ENCODE measurements around the gene TTLL7. TPM values are rescaled to one million over a fixed set of nuclear protein-coding genes. Genes with fewer than 3 reads are reported as not detected.

Gene TTLL7
- total and polyA plus RNA-seq, 9 donors = 2.0 to 21.8 (median 2.8) TPM

DNA sequence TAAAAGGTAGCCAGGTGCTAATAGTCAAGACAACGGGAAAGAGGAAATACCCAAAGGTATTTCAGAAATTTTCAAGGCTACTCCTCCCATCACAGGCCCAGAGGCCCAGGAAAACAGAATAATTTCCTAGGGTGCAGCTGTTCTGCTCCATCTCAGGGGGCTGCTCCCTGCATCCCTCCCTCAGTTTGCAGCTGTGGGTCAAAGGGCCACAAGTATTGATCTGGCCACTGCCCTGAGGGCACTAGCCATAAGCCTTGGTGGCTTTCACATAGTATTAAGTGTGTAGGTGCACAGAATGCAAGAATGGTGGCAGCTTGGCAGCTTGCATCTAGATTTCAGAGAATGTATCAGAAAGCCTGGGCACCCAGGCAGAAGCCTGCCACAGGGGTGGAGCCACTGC, 179.5 kb downstream of the TTLL7 start:
- WGBS, 3 donors = 29 to 79% (median 60%) methylated on average over 1 of the region's 1 CpG
- intact Hi-C loops (cut with DNase I) = no loop called here
- TF ChIP-seq EP300 (IDR thresholded peaks at IDR 0.05) = no peak
- no peak for TF ChIP-seq POLR2A (IDR thresholded peaks at IDR 0.05)
- TF ChIP-seq CTCF (IDR thresholded peaks at IDR 0.05) = no peak

GRCh38 chr1:83818916-83819315, 180.0 kb downstream of the TTLL7 start:
- no peaks in the 10 kb centered on the region for H3K9me3 ChIP-seq
- no peaks in the 10 kb centered on the region for H3K36me3 ChIP-seq
- DNase-seq = no peak
- no peaks in the 10 kb centered on the region for H3K27me3 ChIP-seq
- no peak for TF ChIP-seq CTCF (IDR thresholded peaks at IDR 0.05)
- TF ChIP-seq POLR2A (IDR thresholded peaks at IDR 0.05) = no peak
- no peak for TF ChIP-seq EP300 (IDR thresholded peaks at IDR 0.05)
- H3K4me1 ChIP-seq (ENCODE audit: insufficient read depth) = no peaks in the 10 kb centered on the region
- no peak overlapping the region for H3K4me3 ChIP-seq
- WGBS, 3 donors = 83 to 87% (median 83%) methylated on average over 2 of the region's 2 CpGs
- H3K27ac ChIP-seq = no peak overlapping the region
- intact Hi-C loops (cut with DNase I) = no loop called here

More for the DNA sequence above, 179.5 kb downstream of the TTLL7 start:
- no peaks in the 10 kb centered on the region for H3K9me3 ChIP-seq
- no peak overlapping the region for H3K27ac ChIP-seq
- H3K4me1 ChIP-seq (ENCODE audit: insufficient read depth) = no peaks in the 10 kb centered on the region
- H3K4me3 ChIP-seq = no peak overlapping the region
- no peak for DNase-seq
- no peaks in the 10 kb centered on the region for H3K36me3 ChIP-seq
- no peaks in the 10 kb centered on the region for H3K27me3 ChIP-seq

DNA sequence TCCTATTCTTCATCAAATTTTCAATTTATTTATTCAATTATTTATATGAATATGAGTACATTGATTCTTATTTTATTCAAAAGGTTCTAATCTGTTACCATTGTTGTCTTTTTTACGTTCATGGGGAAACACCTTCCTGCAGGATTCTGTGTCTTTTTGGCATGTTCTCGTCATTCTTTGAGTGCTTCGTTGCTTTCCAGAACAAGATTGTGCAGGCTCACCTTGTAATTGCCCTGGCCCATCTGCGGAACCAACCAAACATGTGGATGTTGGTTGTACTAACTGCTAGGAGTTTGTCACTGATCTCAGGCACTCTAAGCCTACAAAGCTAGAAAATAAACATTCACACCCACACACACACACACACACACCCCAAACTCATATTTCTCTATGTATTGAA, 182.1 kb downstream of the TTLL7 start:
- 91 to 95% (median 91%) methylated on average over 4 of the region's 4 CpGs for WGBS, 3 donors
- no peaks in the 10 kb centered on the region for H3K27me3 ChIP-seq
- no peaks in the 10 kb centered on the region for H3K9me3 ChIP-seq
- intact Hi-C loops (cut with DNase I) = no loop called here
- H3K4me3 ChIP-seq = no peak overlapping the region
- DNase-seq = no peak
- H3K27ac ChIP-seq = no peak overlapping the region
- H3K4me1 ChIP-seq (ENCODE audit: insufficient read depth) = no peaks in the 10 kb centered on the region
- H3K36me3 ChIP-seq = no peaks in the 10 kb centered on the region
- no peak for TF ChIP-seq POLR2A (IDR thresholded peaks at IDR 0.05)
- no peak for TF ChIP-seq EP300 (IDR thresholded peaks at IDR 0.05)
- no peak for TF ChIP-seq CTCF (IDR thresholded peaks at IDR 0.05)

- TF ChIP-seq CTCF (IDR thresholded peaks at IDR 0.05) (no peak), EP300 (IDR thresholded peaks at IDR 0.05) (no peak), POLR2A (IDR thresholded peaks at IDR 0.05) (no peak)
- Histone ChIP-seq H3K9me3 (no peaks in the 10 kb centered on the region), H3K36me3 (no peaks in the 10 kb centered on the region), H3K4me3 (no peak overlapping the region), H3K4me1 (ENCODE audit: insufficient read depth) (no peaks in the 10 kb centered on the region), H3K27ac (no peak overlapping the region), H3K27me3 (no peaks in the 10 kb centered on the region)
- intact Hi-C loops (cut with DNase I) = no loop called here
- 38 to 70% (median 43%) methylated on average over 1 of the region's 1 CpG for WGBS, 3 donors
- no peak for DNase-seq
Observed at GRCh38 chr1:83815330-83815729, 183.6 kb downstream of the TTLL7 start.

Other genes with a start within 250 kb of the TTLL7 start
- gene PRKACB, start 145.1 kb upstream of the TTLL7 start, total RNA-seq = 10 to 100 TPM; 11.7 to 41.9 (median 32.0) TPM
- gene PRKACB, start 145.1 kb upstream of the TTLL7 start, polyA plus RNA-seq = 10 to 100 TPM; 10.3 to 26.1 TPM

All from ovary (tissue), 9 donors.